ENCODE measurements around the gene SBK3. TPM values are rescaled to one million over a fixed set of nuclear protein-coding genes. Genes with fewer than 3 reads are reported as not detected.
"Not testable (repeated sequence)": the region's sequence is repeated elsewhere in the genome, so short reads cannot be mapped to it uniquely, and the experiment has no call there.

Gene SBK3
- total RNA-seq, 1 experiment from 2014 or later: 0.43 TPM

DNA sequence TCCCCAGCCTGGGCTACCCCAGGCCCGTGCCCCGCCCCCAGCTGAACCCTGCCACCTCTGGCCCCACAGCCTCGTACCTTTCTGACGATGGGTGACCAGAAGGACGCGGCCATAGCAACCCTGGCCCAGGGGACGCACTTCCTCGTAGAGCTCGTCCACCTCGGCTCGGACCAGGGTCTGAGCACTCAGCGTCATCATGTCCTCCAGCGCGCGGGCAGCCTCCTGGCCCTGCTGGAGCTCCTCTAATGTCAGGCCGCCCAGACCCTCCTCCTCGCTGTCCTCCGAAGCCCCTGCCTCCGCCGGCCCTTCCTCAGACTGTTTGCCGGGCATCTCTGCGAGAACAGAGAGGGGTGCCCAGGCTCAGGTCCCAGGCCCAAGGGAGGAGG is 9.4 kb downstream of the SBK3 start:
- DNase-seq: no peak
- Histone ChIP-seq H3K9me3 (no peaks in the 10 kb centered on the region), H3K4me3 (no peak overlapping the region), H3K36me3 (no peaks in the 10 kb centered on the region), H3K27me3 (no peaks in the 10 kb centered on the region)

DNA sequence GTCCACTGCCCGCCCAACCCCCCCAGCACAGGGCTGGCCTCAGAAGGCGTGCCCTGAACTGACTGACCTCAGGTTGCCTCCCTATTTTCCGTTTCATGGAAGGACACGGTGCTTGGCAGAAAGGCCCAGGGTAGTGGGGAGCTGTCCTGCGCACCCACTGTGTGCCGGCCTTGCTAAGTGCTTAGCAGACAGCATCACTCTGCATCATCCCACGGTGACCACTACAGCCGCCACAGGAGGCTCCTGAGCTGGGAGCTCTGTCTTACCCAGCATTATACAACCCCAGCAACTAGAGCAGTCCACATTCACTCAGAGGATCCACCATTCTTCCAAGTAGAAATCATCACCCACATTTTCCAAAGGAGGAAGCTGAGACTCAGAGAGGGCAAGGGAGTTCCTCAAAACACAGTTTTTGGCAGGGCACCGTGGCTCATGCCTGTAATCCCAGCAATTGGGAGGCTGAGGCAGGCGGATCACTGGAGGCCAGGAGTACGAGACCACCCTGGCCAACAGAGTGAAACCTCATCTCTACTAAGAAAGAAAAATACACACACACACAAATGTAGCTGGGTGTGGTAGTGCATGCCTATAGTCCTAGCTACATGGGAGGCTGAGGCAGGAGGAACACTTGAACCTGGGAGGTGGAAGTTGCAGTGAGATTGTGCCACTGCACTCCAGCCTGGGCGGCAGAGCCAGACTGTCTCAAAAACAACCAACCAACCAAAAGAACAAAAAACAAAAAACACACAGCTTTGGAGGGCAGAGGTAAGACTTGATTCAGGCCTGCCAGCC is 10.0 kb downstream of the SBK3 start:
- no peaks in the 10 kb centered on the region for H3K9me3 ChIP-seq
- H3K27me3 ChIP-seq: no peaks in the 10 kb centered on the region
- H3K4me3 ChIP-seq: no peak overlapping the region
- no peak for DNase-seq
- H3K36me3 ChIP-seq: no peaks in the 10 kb centered on the region

DNA sequence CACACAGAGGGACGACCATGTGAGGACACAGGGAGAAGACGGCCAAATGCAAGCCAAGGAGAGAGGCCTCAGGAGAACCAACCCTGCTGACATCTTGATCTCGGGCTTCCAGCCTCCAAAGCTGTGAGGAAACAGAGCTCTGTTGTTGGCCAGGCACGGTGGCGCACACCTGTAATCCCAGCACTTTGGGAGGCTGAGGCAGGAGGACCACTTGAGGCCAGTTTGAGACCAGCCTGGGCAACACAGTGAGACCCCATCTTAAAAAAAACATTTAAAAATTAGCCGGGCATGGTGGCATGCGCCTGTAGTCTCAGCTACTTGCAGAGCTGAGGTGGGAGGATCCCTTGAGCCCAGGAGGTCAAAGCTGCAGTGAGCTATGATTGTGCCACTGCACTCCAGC is 11.1 kb downstream of the SBK3 start:
- not testable (repeated sequence) for H3K36me3 ChIP-seq, H3K4me3 ChIP-seq, DNase-seq, H3K27me3 ChIP-seq, H3K9me3 ChIP-seq

DNA sequence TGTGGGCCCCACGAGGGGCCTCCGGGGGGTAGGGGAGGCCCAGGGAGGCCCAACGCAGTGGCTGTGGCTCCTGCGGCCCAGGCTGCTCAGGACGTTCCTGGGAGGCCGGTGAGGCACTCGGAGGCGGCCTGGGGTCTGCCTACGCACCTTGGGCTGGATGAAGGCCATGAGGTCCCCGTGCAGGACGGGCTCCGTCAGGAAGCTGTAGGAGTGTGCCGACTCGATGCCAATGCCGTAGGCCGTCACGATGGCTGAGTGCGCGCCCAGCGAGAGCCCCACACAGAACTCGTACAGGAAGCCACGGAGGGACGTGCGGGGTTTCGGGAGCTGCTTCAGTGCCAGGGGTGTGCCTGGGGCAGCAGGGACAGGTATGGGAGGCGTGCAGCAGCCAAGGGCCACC is 14.3 kb downstream of the SBK3 start:
- no peaks in the 10 kb centered on the region for H3K27me3 ChIP-seq
- no peaks in the 10 kb centered on the region; the same call in 1 of the 2 replicates for H3K9me3 ChIP-seq
- no peak for DNase-seq
- no peak overlapping the region for H3K4me3 ChIP-seq
- H3K36me3 ChIP-seq: no peaks in the 10 kb centered on the region

DNA sequence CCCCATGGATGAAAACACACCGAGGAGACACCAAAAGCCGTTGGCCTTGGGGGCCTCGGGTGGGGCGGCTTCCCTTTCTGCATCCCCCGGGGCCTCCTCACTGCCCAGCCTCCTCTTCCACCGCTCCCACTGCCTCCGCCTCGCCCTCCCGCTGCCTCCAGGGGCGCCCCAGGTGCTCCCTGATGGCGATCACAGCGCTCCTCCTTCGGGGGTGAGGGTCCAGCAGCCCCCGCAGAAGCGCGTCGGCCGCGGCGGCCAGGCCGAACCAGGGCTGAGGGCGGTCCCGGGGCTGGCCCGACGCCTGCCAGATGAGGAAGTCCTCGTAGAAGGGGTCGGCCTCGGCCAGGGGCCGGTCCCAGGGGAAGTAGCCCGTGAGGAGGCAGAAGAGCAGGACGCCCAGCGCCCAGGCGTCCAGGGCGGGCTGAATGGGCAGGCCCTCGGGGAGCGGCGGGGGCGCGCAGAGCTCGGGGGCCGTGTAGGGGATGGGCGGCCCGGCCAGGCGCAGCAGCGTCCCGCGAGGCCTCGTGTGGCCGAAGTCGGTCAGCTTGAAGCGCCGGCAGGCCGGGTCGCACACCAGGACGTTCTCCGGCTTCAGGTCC is 15.6 kb downstream of the SBK3 start:
- H3K27me3 ChIP-seq: no peaks in the 10 kb centered on the region
- no peak for DNase-seq
- no peak overlapping the region for H3K4me3 ChIP-seq
- H3K9me3 ChIP-seq: no peaks in the 10 kb centered on the region; the same call in 1 of the 2 replicates
- H3K36me3 ChIP-seq: no peaks in the 10 kb centered on the region

DNA sequence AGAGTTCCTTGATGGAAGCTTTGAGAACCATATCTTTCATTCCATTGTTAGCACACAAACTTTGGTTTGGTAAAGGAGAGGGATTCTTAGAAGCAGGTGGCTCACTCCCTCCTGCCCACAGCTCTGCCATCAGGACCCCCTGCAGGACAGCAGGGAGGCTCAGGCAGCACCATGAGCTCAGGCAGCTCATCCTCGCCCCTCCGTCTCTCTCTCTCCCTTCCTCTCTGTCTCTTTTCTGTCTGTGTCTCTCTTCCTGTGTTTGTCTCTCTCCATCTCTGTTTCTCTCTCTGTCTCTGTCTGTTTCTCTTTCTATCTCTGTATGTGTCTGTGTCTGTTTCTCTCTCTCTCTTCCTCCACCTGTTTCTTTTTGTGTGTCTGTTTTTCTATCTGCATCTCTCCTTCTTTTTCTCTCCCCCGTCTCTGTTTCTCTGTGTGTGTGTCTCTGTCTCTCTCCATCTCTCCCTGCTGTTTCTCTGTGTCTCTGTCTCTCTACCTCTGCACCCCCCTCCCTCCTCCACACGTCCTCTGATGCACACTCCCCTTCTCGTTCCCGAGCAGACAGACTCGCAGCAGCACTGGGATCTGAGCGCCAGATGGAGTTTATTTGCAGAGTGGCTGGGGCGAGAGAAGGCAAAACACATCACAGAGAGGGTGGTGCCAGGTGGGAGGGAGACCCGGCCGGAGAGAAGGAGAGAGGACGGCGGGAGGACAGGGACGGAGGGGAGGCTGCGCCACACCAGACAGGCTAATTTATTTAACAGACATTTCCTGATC is 17.1 kb downstream of the SBK3 start:
- H3K27me3 ChIP-seq: no peaks in the 10 kb centered on the region

DNA sequence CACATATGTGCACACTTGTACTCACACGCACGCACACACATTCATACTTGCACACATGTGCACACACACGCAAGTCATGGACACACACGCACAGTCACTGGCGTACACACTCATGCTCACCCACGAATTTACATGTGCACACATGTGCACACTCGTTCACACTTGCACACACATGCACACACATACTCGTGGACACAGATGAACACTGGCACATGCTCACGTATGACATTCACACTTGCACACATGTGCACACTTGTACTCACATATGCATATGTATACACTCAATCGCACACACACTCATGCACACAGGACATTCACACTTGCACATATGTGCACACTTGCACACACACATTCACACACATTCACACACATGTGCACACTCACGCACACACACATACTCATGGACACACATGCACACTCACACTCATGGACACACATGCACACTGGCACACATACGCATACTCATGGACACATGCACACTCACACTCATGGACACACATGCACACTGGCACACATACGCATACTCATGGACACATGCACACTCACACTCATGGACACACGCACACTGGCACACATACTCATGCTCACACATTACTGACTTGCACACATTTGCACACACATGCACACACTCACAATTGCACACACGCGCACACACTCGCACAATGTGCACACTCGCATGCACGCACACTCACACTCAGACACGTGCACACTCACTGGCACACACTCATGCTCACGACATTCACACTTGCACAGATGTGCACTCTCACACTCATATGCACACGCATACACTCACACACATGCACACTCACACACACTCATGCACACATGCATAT is 17.9 kb downstream of the SBK3 start:
- Histone ChIP-seq H3K4me3 (no peak overlapping the region), H3K27me3 (no peaks in the 10 kb centered on the region), H3K9me3 (no peaks in the 10 kb centered on the region; the same call in 1 of the 2 replicates), H3K36me3 (no peaks in the 10 kb centered on the region)
- no peak for DNase-seq

More for the DNA sequence above, 17.1 kb downstream of the SBK3 start:
- H3K36me3 ChIP-seq: no peaks in the 10 kb centered on the region
- no peak for DNase-seq
- no peaks in the 10 kb centered on the region; the same call in 1 of the 2 replicates for H3K9me3 ChIP-seq
- no peak overlapping the region for H3K4me3 ChIP-seq

DNA sequence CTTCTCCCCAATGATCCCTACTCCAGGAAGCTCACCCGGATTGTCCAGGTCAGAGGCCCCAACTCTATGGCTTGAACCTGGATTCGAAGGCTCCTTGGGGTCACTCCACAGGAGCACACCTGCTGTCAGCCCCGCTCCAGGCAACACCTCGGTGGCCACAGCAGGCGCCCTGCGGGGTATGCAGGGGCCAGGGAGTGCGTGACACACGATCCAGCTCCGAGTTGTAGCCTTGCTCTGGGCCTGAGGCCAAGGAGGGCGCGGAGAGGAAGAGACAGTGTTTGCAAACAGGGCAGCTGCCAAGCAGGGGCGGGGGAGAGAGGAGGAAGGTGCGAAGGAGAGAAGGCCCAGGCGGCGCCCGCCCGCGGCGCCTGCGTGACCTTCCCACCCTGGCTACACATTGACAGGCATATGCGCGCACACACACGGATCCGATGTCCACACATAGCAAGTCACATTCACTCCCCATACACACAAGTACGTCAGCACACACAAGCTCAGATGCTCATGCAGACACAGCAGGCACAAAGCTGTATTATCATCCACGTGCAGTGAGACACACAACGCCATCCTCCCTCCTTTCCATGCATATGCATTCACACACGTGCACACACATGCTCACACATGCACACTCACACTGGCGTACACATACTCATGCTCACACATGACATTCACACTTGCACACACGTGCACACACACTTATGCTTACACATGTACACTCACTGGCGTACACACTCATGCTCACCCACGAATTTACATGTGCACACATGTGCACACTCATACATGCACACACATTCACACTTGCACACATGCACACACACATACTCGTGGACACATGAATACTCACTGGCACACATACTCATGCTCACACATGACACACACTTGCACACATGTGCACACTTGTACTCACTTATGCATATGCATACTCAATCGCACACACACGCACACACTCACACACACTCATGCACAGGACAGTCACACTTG is 18.8 kb downstream of the SBK3 start:
- Histone ChIP-seq H3K27me3 (no peaks in the 10 kb centered on the region), H3K4me3 (no peak overlapping the region), H3K36me3 (no peaks in the 10 kb centered on the region), H3K9me3 (no peaks in the 10 kb centered on the region; the same call in 1 of the 2 replicates)
- peak; percentile 98 for DNase-seq

DNA sequence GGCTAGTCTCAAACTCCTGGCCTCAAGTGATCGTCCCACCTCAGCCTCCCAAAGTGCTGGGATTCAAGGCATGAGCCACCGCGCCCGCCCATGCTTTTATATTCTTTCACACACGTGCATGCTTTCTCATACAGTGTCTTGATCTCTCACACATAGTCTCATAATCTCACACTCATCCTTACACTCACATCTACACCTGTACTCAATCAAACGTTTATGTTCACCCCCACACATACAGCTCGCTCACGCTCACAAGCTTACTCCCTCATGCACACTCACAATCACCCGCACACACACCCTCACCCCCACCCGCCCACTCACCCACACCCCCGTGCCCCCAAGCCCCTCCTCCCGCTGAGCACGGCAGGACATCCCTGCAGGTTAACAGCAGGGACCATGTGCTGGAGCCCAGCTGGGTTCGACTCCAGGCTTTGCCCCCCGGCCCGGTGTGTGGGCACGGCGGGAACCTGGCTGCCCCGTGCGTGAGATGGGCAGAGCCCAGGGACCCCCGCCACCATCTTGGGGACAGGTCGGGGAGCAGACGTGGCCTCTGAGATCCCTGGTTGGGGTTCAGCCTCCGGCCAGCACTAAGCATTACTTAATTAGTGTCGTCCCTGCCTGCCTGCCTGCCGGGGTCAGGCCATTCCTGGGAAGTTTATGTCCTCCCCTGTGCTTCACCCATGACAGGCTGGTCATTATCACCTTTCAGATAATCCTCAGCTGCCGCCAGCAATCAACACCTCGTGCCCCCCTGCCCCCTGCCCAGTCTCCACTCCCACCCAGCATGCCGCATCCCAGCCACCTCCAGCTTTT is 19.8 kb downstream of the SBK3 start:
- DNase-seq: no peak
- H3K36me3 ChIP-seq: no peaks in the 10 kb centered on the region
- no peak overlapping the region for H3K4me3 ChIP-seq
- H3K27me3 ChIP-seq: no peaks in the 10 kb centered on the region
- H3K9me3 ChIP-seq: no peaks in the 10 kb centered on the region; the same call in 1 of the 2 replicates

DNA sequence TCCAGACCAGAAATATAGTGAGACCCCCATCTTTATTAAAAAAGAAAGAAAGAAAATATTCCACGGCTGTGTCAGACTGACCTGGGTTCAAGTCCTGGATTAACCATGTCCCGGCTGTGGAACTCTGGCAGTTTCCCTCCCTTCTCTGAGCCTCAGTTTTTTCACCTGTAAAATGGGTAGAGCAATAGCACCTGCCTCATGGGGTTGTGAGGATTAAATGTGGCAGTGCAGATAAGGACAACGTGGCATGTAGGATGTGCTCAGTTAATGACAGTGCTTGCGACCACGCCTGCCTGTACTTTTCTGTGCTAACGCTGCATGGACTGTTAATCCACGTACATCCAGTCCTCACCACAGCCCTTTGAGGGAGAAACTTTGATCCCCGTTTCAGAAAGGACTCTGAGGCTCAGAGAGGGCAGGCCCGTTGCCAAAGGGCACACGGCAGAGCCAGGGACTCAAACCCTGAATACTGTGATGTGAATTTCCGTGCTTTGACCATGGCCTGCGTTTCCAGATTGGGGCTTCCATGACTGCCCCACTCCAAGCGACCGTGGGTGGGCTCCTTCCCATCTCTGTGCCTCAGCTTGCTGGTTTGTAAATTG is 24.6 kb downstream of the SBK3 start:
- Histone ChIP-seq H3K36me3 (no peaks in the 10 kb centered on the region), H3K4me3 (no peak overlapping the region), H3K27me3 (no peaks in the 10 kb centered on the region), H3K9me3 (no peaks in the 10 kb centered on the region)
- DNase-seq: no peak

DNA sequence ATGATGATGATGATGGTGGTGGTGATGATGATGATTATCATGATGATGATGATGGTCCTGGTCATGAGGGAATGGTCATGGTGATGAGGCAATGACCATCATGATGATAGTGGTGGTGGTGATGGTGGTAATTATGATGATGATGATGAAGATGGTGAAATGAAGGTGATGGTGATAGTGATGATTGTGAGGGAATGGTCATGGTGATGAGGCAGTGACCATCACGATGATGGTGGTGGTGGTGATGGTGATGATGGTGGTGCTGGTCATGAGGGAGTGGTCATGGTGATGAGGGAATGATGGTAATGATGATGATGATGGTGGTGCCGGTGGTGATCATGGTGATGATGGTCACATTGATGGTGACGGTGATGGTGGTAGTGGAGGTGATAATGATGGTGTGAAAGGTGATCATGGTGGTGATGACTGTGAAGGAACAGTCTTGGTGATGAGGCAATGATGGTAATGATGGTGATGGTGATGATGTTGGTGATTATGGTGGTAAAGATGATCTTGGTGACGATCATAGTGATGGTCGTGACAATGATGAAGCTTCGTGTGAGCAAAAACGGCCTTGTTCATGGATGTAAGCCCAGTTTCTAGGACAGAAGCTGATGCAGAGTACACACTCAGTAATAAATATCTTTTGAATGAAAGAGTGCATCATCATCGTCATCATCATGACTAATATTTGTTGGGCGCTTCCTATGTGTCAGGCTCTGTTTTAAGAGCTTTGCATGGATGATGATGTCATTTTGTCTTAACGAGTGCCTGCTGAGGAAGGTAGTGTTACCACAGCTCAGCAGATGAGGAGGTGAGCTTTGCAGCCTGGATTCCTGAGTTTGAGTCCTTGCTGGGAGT is 25.7 kb downstream of the SBK3 start:
- no peaks in the 10 kb centered on the region for H3K9me3 ChIP-seq
- no peaks in the 10 kb centered on the region for H3K27me3 ChIP-seq
- no peaks in the 10 kb centered on the region for H3K36me3 ChIP-seq
- H3K4me3 ChIP-seq: no peak overlapping the region
- DNase-seq: peak; percentile 70

DNA sequence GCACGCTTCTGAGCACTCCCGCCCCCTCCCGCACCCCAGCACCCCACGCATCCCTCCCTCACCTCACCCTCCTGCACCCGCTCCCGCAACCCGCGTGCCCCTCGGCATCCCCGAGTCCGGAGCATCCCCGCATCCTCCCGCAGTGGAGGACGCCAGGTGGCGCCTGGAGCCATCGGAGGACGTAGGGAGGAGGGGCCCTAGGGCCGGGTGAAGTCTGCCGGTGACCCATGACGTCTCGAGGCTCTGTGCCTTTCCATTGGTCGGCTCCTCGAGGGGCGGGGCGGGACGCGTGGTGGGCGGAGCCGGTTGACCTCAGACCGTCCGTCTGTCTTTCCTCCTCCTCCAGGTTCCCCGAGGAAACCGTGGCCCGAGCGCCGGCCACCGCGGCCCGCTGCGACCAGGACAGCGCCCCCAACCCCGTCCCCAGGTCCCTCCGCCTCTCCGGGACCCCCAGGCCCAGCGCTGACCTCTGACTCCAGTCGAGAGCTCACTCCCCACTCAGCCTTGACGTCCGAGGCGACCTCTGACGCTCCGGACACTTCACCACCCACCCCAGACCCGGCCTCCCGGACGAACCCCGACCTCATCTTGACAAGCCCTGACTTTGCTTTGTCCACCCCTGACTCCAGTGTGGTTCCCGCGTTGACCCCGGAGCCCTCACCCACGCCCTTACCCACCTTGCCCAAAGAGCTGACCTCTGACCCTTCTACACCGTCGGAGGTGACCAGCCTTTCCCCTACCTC is 28.3 kb downstream of the SBK3 start:
- H3K9me3 ChIP-seq: no peaks in the 10 kb centered on the region
- no peaks in the 10 kb centered on the region for H3K36me3 ChIP-seq
- H3K27me3 ChIP-seq: no peaks in the 10 kb centered on the region
- H3K4me3 ChIP-seq: peak overlapping the region; percentile 15; the same call in 1 of the 2 replicates
- peak; percentile 87 for DNase-seq

DNA sequence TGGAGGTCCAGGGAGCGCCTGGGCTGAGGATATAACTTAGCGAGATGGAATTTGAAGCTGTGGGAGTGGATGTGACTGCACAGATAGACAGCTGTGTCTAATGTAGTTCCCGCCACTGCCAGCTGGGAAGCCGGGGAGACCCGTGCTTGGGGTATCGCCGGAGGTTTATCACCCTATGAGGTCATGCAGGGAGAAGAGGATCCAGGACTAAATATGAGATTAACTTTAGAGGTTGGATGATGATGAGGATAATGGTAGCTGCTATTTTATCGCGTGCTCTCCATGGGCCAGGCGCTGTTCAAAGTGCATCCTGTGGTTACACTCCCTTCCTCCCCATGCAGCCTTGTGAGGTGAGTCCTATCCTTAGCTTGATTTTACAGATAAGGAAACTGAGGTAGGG is 37.2 kb downstream of the SBK3 start:
- no peaks in the 10 kb centered on the region for H3K27me3 ChIP-seq
- H3K36me3 ChIP-seq: no peaks in the 10 kb centered on the region; the same call in 1 of the 2 replicates
- no peaks in the 10 kb centered on the region for H3K9me3 ChIP-seq
- no peak for DNase-seq
- no peak overlapping the region for H3K4me3 ChIP-seq

All from MG63 (cell line).